NCI-H2196 treated with DMSO at 0.1 percent for 48 hours (cell line): ENCODE measurements around the gene HBD.
"Not testable (repeated sequence)": the region's sequence is repeated elsewhere in the genome, so short reads cannot be mapped to it uniquely, and the experiment has no call there.

Source experiments
- DNase-seq: peaks from one replicate; lab custom pipeline; 2025; ENCODE audit not compliant: unreplicated experiment; lab: John Stamatoyannopoulos, UW

HBD gene

DNA sequence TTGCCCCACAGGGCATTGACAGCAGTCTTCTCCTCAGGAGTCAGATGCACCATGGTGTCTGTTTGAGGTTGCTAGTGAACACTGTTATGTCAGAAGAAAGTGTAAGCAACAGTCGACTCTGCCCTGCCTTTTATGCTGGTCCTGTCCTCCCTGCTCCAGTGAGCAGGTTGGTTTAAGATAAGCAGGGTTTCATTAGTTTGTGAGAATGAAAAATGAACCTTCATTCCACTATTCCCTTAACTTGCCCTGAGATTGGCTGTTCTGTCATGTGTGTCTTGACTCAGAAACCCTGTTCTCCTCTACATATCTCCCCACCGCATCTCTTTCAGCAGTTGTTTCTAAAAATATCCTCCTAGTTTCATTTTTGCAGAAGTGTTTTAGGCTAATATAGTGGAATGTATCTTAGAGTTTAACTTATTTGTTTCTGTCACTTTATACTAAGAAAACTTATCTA is at the start of gene HBD:
HBD (minus strand) TSS at position 103 of the 454 bp plus-strand sequence; CDS start at position 53, 50 bp downstream.
- DNase-seq = no peak

DNA sequence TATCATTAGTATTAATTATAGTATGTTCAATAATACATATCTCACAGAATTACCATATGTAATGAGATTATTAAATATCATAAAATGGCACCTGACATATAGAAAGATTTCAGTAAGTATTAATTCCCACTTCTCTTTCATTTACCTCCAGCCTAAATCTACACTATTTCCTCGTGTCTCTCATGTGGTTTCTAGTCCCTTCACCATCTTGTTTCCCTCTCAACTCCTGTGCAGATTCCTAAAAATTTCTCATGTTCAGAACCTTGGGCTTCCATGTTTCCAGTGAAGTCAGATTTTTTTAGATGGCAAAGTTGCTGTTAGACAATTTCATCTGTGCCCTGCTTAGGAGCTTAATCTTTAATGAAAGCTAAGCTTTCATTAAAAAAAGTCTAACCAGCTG is 49.6 kb upstream of the HBD start:
- DNase-seq = no peak

DNA sequence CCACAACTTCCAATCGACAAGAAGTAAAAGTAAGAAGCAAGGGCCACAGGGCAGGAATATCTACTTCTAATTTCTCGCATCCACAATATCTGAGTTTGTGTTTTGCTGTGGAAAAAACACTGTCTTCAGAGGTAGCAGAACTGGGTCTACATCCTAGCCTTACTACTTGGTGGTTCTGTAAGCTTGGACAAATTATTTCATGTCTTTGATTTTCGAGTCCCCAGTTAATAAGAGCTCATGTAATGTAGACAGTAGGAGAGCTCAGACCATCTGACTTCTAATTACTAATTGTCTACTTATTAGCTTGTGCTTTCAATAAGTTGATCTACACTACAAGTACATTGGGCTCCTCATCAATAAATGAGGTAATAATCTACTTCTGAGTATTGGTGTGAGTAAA is 48.8 kb upstream of the HBD start:
- DNase-seq = no peak

DNA sequence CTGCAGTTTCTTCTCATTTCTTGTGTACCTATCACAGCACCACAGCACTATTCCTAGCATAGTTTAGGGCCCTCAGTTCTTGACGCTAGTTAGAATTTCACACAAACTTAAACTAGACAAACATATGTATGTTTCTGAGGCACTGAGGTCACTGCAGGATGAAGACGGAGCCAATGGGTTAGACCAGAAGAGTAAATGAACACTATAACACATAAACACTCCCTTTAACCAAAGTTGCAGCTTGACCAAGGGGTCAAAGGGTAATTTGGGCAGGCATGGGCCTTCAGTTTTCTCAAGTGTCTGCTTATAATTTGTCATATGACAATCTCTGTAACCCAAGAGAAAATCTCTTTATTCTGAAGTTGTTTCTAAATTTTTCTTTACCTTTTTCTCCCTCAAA is 48.3 kb upstream of the HBD start:
- DNase-seq = no peak

DNA sequence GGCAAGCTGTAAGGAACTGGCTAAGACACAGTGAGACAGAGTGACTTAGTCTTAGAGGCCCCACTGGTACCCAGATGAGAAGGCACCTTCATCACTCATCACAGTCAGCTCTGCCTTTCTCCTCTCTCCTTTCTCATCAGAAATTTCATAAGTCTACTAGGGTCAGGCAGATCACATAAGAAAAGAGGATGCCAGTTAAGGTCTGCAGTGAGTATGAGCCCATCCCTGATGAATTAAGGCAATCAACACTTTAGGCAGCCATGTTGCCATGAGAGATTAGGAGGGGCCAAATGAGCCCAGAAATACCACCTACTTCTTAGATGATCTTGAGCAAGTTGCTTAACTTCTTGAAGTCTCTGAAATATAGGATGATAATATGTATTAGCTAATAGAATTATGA is 47.3 kb upstream of the HBD start:
- DNase-seq = no peak

DNA sequence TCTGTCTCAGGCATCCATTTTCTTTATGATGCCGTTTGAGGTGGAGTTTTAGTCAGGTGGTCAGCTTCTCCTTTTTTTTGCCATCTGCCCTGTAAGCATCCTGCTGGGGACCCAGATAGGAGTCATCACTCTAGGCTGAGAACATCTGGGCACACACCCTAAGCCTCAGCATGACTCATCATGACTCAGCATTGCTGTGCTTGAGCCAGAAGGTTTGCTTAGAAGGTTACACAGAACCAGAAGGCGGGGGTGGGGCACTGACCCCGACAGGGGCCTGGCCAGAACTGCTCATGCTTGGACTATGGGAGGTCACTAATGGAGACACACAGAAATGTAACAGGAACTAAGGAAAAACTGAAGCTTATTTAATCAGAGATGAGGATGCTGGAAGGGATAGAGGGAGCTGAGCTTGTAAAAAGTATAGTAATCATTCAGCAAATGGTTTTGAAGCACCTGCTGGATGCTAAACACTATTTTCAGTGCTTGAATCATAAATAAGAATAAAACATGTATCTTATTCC is 46.4 kb upstream of the HBD start:
- DNase-seq = no peak

DNA sequence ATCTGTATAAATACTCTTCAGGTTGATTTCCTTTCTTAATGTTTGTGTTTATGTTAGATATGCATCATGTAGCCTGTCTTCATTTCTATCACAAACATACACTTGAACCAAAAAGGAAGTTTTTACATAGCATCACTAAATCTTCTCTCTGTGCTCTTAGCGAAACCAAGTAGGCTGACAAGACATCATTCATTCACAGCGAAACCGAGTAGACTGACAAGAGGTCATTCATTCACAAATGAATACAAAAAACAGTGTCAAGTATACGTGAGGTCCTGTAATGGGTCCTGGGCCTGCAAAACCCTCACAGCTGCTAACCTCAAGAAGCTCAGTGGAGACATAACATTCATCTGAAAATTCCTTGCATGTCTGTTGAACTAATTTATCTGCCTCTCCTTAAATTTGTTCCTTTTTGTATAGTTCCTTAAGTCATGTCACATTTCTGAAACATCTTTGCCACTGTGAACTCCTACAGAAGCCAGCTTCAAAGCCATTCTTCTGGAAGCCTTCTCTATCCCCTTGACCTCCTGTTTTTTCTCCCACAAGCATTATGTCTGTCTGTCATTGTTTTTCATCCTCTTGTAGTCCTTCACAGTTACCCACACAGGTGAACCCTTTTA is 45.3 kb upstream of the HBD start:
- DNase-seq = no peak

DNA sequence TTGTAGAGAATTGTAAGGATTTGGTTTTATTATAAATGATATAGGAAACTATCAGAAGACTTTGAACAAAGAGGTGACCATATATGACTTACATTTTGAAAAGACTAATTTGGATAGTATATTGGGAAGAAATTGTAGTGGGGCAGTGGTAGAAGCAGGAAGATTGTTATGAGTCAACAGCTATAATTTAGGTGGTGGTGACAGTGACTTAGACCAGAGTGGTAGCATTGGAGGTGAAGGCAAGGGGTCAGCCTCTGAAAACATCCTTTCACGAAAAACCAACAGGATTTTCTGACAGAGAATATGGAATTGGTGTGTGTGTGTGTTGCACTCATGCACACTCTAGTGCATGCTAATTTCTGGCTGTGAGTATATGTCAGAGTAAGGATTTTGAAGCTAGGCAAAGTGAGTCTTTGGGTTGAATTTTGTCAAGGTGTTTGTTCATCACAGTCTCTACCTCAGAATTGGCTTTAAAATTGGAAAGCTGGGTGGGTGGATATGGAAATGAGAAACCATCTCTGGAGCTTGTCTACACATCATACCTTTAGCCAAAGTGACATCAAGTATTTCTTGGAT is 43.6 kb upstream of the HBD start:
- DNase-seq = no peak

DNA sequence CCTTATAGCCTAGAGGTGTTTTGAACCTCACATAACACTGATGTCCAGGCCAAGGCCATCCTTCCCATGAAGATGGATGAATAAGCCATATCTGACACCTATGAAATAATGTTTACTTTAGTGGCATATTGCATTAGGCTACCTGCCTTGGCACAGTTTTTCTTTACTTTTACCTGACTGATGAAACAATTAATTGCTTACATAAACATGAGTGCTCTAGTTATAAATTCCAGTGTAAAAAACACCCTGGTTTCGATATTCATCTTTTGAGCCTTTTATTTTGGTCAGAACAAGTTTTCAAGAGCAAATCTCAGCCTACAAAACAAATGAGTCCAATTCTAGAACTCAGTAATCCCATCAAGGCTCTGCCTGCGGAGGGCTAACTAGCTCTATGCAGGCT is 42.4 kb upstream of the HBD start:
- DNase-seq = no peak

DNA sequence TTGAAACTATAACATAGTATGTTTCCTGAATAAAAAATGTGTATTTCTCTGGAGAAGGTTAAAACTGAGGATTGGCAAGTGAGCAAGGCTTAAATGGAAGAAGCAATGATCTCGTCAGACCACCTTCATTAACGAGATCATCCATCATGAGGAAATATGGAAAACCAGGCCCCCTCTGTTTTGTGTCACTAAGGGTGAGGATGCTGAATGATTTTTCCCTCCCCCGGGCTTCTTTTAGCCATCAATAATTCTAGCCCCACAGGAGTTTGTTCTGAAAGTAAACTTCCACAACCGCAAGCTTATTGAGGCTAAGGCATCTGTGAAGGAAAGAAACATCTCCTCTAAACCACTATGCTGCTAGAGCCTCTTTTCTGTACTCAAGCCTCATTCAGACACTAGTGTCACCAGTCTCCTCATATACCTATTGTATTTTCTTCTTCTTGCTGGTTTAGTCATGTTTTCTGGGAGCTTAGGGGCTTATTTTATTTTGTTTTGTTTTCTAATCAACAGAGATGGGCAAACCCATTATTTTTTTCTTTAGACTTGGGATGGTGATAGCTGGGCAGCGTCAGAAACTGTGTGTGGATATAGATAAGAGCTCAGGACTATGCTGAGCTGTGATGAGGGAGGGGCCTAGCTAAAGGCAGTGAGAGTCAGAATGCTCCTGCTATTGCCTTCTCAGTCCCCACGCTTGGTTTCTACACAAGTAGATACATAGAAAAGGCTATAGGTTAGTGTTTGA is 41.3 kb upstream of the HBD start:
- DNase-seq = no peak

DNA sequence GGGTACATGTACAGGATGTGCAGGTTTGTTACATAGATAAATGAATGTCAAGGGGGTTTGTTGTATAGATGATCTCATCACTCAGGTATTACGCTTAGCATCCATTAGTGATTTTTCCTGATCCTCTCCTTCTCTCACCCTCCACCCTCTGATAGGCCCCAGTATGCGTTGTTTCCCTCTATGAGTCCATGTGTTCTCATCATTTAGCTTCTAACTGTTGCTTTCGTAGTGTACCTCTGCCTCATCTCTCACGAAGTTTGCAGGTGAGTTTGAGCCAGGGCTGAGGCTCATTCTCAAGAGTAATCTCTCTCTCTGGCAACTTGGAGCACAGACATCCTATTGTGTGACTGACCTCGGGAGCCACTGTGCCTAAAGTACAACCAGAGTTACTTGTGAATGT is 40.1 kb upstream of the HBD start:
- DNase-seq = no peak

DNA sequence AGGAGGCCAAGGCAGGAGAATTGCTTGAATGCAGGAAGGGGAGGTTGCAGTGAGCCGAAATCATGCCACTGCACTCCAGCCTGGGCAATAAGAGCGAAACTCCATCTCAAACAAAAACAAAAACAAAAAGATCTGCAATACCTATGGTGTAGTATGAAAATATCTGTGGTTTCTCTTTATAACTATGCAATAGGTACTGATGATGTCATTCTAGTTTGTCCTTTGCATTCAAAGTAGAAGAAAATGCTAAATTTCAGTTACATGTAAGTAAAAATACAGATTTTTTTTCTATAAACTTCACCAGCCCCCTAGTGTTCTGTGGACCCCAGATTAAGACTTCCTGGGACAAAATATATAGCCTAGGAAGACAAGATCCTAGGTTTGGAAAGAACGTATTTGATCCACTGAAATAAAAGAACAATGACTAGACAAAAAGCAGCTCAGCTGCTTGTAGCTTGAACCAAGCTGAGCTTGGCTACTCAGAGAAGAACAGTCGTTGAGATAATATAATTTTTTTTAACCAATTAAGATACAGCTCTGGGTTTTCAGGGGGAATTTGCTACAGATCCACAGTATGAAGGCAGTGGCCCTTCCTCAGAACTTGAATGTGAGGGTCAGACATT is 38.2 kb upstream of the HBD start:
- no peak for DNase-seq

DNA sequence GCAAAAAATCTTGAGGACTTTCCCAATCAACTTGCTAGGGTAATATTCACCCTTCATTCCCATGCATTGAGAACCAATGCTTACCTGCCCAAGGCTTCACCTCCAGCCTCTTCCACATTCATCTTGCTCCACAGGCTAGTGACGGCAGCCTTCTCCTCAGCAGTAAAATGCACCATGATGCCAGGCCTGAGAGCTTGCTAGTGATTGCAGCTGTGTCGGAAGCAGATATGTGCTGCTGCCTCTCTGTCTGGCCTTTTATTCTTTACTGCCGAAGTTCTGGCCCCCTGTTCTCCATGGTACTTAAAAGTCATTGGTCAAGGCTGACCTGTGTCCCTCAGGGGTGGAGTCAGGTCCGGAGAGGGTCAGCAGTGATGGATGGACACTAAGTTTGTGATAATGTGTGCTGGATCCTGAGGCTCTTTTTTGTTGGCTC is 35.4 kb upstream of the HBD start, which contains the start of gene HBE1:
HBE1 (minus strand) TSS at position 231 of the 433 bp plus-strand sequence; CDS start at position 176, 55 bp downstream.
- no peak for DNase-seq

DNA sequence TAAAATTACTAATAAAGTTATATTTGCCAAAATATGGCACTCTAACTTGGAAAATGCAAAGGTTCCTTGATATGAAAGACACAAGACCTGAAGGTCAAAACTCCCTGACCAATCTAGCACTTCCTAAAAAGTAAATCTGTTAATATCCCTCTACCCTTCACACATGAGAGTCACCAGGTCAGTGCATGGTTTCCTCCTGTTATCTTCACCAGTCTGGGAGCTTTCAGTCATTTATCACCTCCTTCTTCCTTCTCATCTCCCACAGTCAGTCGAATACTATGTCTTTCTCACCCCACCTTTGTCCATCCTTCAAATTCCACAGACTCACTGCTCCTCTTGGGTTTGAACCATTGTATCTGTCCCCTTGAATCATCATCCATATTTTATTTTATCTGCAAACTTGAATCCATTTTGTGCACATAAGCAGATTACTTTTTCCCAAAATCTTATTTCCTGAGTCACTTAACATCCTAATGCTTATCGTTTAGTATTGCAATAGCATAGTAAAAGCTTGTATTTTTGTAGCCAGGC is 32.8 kb upstream of the HBD start:
- DNase-seq = no peak

DNA sequence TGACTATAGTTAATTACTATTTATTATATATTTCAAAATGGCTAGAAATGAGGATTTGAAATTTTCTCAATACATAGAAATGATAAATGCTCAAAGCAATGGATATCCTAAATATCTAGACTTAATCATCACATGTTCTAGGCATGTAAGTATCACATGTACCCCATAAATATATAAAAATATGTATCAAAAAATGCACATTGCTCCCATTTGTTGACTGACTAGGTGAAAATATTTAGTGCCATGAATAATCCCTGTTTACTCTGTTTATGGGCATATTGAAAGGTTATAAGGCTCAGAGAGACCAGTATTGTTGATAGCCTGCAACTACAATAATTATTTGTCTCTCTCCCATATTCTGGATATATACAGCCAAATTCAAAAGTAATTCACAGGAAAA is 32.3 kb upstream of the HBD start:
- DNase-seq = no peak

DNA sequence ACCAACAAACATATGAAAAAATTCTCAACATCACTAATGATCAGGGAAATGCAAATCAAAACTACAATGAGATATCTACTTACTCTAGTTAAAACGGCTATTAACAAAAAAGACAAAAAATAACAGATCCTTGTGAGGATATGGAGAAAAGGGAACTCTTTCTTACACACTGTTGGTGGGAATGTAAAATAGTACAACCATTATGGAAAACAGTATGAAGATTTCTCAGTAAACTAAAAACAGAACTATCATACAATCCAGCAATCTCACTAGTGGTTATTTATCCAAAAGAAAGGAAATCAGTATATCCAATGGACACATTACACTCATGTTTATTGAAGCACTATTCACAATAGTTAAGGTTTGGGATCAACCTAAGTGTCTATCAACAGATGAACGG is 31.5 kb upstream of the HBD start:
- DNase-seq = no peak

DNA sequence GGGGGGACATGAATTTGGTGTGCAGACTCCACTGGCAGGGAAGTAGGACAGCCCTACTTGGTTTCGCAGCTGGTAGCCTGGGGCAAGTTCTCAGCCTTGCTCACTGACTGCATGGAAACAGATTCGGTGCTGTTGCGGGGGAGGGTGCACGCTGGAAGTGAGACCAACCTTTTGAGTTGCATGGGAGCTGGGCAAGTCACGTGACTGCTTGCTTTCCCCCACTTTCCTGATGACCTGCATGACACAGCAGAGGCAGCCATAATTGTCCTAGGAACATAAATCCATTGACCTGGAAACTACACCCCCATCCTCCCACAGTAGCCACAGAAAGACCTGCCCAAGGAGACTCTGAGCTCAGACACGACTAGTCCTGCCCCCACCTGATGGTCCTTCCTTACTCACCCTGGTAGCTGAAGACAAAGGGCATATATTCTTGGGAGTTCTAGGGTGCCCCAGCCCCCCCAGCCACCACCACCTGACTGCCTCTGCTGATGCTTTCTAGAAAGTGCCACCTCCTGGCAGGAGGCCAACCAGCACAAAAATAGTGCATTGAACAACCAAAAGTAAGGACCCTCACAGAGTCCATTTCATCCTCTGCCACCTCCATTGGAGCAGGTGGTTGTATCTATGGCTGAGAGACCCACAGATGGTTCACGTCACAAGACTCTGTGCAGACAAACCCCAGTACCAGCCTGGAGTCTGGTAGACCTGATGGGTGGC is 24.4 kb upstream of the HBD start:
- DNase-seq = no peak

DNA sequence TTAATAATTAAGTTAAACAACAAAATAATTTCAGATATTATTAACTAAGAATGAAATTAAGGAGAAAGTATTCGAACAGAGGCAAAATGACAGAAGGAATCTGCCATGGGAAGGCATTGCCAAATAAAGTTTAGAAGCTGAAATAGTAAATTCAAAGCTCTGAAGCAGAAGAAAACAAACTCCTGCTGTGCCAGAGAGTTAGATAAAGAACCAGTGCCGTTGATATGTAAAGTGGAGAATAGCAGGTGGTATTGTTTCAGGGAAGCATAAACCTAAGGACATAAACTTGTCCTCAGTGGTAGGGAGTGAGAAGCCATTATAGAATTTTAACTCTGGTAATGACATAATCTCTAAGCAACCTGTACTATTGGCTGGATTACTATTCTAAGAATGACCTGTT is 23.0 kb upstream of the HBD start:
- no peak for DNase-seq

DNA sequence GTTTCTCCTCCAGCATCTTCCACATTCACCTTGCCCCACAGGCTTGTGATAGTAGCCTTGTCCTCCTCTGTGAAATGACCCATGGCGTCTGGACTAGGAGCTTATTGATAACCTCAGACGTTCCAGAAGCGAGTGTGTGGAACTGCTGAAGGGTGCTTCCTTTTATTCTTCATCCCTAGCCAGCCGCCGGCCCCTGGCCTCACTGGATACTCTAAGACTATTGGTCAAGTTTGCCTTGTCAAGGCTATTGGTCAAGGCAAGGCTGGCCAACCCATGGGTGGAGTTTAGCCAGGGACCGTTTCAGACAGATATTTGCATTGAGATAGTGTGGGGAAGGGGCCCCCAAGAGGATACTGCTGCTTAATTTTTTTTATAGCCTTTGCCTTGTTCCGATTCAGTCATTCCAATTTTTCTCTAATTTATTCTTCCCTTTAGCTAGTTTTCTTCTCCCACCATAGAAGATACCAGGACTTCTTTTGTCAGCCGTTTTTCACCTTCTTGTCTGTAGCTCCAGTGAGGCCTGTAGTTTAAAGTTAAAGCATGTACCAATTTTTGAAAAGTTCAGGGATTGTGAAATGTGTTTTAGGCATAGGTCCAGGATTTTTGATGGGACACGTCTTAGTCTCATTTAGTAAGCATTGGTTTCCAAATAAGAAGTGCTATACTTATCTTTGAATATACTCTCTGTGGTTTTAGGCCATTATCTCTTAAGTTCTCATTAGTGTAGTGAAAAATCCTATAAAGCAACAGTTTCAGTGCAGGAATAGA is 20.5 kb upstream of the HBD start, which contains the start of gene HBG2:
HBG2 (minus strand) TSS at position 136 of the 768 bp plus-strand sequence; CDS start at position 83, 53 bp downstream.
- not testable (repeated sequence) for DNase-seq

DNA sequence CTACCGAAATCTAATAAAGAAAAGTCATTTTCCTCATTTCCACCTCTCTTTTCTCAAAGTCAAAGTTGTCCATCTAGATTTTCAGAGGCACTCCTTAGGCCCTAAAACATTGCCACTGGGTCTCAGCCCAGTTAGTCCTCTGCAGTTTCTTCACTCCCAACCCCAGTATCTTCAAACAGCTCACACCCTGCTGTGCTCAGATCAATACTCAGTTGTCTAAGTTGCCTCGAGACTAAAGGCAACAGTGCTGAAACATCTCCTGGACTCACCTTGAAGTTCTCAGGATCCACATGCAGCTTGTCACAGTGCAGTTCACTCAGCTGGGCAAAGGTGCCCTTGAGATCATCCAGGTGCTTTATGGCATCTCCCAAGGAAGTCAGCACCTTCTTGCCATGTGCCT is 19.7 kb upstream of the HBD start:
- not testable (repeated sequence) for DNase-seq
